GM18511 (cell line): Measurements from ENCODE around the gene MRPL32.

ENCODE experiments used
- ATAC-seq: cut with Tn5 transposase; IDR thresholded peaks from one replicate; pipeline ENCODE4 v1.9.1; 2021; ENCODE audit warnings: mild to moderate bottlenecking, moderate library complexity; ENCODE audit not compliant: unreplicated experiment

Gene MRPL32

GRCh38 chr7:42925630-42926029, 6.5 kb upstream of the MRPL32 start:
- ATAC-seq, result no peak

DNA sequence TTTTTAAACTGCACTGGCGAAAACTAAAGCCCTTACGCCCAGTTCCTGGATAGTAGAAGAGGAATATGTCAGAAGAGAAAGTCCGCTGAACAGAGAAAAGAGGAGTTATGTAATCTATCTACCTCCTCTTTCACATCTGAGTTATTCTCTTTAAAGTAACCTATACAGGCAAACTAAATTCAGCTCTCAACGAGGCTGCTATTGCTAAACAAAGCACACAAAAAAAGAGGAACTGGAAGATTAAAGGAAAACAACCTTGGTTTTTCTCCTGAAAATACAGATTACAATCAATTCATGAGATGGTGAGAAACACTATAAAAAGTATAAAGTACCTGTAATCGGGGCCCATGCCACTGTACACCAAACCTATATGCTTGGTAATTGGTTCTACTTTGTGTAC, 6.0 kb upstream of the MRPL32 start:
- no peak for ATAC-seq

DNA sequence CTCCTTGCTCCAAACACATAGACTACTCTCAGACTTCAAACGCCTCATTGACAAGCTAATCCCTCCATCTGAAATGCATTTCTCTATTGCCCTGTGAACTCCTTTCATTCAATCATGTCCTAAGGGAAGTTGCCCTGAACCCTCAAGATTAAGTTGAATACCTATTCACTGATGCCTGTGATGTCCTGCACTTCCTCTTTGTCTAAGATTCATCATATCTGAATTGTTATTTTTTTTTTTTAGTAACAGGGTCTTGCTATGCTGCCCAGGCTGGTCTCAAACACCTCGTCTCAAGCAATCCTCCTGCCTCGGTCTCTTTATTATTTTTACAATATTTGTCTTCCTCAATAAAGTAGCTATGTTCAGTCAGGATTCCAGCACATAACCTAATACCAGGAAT, 3.4 kb upstream of the MRPL32 start:
- ATAC-seq, result no peak

DNA sequence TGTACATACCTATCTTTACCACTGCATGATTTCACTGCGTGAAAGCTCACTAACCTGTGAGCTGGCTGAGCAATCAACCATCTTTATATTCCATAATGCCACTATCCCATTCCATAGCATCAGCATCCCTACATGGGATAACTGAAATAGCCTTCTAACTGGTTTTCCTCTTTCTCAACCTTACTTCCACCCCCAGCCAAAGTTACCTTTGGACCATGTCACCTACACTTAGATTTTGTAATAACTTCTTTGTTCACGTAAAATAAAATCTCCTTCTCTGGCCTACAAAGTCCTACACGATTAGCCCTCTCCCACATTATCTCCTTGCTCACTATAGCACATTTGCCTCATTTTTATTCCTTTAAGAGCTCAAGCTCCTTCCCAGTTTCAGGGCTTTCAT, 2.7 kb upstream of the MRPL32 start:
- ATAC-seq, result no peak

- ATAC-seq, result no peak
Observed at GRCh38 chr7:42930889-42931288, 1.3 kb upstream of the MRPL32 start.

DNA sequence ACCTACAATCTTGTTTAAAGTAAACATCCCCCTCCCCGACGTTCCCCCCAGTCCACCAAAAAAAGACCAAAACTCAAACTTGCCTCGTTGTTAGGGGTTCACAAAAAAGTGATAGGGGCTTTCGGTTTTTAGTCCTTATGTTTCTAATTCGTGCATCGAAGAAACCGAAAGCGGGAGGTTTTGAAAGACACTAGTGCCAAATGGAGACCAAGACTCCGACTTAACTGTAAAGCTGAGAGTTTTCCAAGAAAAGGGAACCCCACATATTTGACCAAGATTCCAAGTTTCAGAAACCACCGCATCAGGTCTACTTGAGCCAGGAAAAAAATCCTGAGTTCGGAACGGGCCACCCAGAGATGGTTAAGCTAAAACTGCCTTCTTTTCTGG, 736 bp upstream of the MRPL32 start:
- no peak for ATAC-seq

GRCh38 chr7:42932811-42933591, 825 bp downstream of the MRPL32 start:
- ATAC-seq, result peak; percentile 30

DNA sequence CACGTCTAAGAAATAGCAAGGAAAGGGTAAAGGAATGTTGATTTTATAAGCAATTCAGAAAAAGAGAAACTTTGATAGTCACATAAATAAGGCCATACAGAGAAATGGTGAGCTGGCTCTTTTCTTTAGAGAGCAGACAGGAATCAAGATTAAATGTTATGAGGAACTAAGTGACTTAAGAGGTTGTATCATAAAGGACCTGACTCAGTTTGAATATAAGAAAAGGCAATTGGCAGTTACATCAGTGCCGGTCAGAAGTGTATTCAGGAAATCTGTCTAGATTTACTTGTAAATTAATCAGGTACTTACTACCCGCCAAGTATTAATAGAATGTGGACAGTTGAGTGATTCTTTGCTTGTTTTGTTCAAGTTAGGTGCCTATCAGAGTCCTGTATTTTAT, 2.1 kb downstream of the MRPL32 start:
- ATAC-seq, result no peak

DNA sequence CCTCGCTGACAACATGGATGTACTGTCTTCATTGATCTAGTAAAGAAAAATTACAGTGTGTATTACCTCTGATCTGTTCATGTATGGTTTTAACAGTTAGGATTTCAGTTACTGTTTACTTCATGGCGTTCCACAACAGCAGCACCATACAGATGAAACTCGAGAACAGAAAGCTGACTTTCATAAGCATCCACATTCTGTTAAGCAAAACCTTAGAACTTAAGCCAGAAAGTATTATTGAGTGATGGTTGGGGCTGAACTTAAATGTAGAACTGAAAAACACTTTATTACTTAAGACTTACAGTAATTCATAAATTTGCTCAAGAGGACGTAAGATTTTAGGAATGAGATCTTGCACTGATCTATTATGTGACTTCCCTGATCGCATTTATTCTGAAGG, 3.7 kb downstream of the MRPL32 start:
- no peak for ATAC-seq

DNA sequence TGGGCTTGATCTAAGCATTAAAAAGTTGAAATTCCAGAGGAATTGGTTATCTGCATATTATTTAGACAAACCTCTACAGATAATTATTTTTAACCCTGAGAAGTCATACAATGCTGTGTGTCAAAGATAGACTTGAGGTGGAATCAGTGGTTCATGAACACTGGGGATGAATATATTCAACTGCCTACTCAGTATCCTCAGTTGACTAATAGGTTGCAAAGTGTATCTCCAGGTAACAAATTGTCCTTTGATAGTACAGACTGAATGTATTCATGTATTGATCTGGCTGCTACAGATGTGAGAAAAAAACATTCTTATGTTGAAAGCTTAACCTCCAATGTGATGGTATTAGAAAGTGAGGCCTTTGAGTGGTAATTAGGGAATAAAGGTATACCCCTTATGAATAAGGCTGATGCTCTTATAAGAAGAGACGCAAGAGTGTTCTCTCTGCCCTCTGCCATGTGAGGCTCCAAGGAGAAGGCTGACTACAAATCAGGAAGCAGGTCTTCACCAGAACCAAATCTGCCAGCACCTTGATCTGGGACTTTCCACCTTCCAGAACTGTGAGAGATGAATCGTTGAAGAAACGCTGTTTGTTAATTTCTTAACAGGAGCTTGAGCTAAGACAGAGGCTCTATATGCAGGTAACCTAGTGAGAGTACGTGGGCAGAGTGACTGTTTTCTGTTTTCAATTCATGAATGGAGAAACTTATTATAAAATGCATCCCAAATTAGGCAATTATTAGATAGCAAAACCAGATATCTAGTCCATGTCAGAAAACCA, 7.5 kb downstream of the MRPL32 start:
- peak; percentile 46 for ATAC-seq

DNA sequence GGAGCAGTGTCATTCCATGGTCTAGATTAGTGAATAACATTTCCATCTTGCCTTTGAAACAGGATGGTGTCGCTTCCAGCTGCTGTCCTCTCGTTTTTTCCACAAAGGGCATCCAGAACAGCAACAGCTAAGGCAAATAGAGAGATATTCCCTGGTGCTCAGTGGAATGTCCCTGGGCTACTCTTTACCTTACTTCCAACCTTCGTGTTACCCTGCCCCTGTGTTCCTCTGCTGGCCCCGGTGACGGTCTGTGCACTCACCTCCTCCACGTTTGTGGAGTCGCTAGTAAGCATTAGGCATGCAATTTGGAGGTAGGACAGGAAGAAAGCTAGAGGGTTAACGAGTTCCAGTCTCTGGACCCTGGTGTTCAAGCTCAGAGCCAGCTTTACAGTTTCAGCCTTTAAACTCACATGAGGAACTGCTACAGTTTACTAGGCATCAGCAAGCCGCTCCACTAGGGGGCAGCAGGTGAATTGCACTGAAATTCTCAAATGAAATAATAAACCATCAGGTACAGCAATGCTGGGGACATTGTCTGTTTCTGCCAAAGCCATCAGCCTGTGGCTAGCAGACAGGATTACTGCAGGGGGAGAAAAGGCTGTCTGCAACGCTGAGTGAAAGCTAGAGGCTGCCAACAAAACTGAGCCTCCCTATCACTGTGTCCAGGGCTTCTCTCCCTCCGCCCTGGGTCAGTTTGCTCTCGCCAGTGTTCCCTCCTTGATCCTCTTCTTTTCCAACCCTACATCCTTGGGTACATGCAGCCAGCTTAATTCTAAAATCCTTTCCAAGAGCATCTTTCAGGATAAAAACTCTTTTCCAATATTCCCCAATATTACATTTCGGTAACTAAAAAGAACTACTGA, 9.0 kb downstream of the MRPL32 start:
- ATAC-seq, result no peak

GRCh38 chr7:42945821-42946626, 13.8 kb downstream of the MRPL32 start:
- peak; percentile 71 for ATAC-seq

DNA sequence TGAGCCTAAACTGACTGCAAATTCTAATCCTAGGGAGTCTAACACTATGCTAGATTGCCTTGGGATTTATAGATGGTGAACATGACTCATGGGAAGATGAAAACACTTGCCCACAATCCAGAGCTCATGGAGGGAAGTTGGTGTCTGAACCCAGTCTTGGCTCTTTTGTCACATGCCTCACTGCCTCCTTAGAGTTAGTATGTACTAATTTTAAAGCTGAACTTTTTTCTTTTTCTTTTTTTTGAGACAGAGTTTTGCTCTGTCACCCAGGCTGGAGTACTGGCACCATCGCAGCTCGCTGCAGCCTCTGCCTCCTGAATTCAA, 14.4 kb downstream of the MRPL32 start:
- ATAC-seq, result no peak

DNA sequence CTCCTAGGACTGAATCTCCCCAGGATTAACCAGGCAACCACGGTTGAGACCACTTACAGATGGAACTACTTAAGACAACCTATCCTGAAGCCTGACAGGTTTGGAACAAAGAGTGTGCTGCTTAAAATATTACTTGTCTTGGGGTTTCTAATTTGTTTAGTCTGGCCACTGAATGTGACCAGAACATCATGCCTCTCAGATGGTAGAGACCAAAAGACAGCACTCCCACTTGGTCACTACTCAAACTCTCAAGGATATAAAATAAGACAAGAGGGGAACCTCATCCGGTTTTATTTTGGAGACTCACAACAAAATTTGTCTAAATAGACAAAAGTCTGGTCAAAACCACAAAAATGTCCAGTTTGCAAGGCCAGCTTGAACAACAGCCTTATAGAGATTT, 15.3 kb downstream of the MRPL32 start:
- no peak for ATAC-seq

DNA sequence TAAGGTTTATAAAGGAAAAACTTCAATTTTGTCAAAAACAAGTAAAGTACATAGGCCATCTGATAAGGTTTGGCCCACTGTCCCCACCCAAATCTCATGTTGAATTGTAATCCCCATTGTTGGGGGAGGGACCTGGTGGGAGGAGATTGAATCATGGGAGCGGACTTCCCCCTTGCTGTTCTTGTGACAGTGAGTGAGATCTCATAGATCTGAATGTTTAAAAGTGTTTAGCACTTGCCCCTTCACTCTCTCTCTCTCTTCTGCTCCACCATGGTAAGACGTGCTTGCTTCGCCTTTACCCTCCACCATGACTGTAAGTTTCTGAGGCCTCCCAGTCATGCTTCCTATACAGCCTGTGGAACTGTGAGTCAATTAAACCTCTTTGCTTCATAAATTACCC, 18.2 kb downstream of the MRPL32 start:
- ATAC-seq, result no peak

DNA sequence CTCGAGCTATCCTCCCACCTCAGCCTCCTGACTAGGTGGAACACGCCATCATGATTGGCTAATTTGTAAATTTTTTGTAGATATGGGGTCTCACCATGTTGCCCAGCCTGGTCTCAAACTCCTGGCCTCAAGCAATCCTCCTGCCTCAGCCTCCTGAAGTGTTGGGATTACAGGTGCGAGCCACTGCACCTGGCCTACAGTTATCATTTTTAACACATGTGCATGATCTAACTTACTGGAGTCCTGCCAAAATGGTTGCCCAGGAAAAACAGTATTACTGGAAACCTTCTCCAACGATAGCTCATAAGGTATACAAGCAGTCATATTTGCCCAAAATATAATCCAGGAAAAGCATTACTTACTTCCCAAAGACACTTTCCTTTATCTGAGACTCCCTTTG, 20.2 kb downstream of the MRPL32 start:
- no peak for ATAC-seq

- no peak for ATAC-seq
Observed at GRCh38 chr7:42953994-42954393, 21.8 kb downstream of the MRPL32 start.

GRCh38 chr7:42956062-42956461, 23.9 kb downstream of the MRPL32 start:
- no peak for ATAC-seq

- no peak for ATAC-seq
Observed at GRCh38 chr7:42959549-42959948, 27.4 kb downstream of the MRPL32 start.

- ATAC-seq, result peak; percentile 65
Observed at GRCh38 chr7:42960762-42961161, 28.6 kb downstream of the MRPL32 start.

DNA sequence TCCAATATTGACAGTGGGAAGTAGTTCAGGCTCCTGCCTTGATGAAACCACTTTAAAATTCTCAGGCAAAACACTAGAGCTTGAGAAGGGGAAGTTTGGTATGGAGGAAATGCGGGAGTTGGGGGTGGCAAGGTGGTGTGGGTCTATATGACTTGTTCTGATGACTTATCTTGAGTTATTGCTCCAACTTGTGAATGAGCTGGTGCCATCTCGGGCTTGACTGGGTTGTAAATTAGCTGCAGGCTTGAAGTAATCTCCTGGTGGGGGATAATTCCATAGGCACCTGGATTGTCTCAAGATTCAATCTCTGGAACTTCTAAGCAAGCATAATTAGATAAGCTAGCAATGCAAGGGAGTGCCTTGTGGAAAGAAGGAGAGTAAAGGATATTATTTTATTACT, 29.0 kb downstream of the MRPL32 start:
- no peak for ATAC-seq
